SIG-M5 treated with dmso at 0.1 percent for 504 hours (cell line): ENCODE data around the gene CNIH1.

Source experiments
- DNase-seq: peaks from one replicate; lab custom pipeline; 2025; ENCODE audit not compliant: unreplicated experiment; lab: John Stamatoyannopoulos, UW

CNIH1 gene

GRCh38 chr14:54440873-54441868, at the start of gene CNIH1:
CNIH1 (minus strand) TSS chr14:54441374; CDS start chr14:54441327, 47 bp downstream.
- peak; percentile 88 for DNase-seq

- DNase-seq = peak; percentile 14
These were observed 49.4 kb upstream of the CNIH1 start for GRCh38 chr14:54490445-54491175.

- DNase-seq = no peak
These were observed 48.7 kb upstream of the CNIH1 start for GRCh38 chr14:54489731-54490444.

- DNase-seq = peak; percentile 44
These were observed 48.1 kb upstream of the CNIH1 start for GRCh38 chr14:54489318-54489683.

GRCh38 chr14:54488646-54489317, 47.6 kb upstream of the CNIH1 start, which contains the start of gene GMFB:
GMFB (minus strand) TSS chr14:54488980; CDS start chr14:54488927, 53 bp downstream.
- peak; percentile 85 for DNase-seq

- no peak for DNase-seq
These were observed 47.1 kb upstream of the CNIH1 start for GRCh38 chr14:54488318-54488645.

- DNase-seq = no peak
These were observed 46.6 kb upstream of the CNIH1 start for GRCh38 chr14:54487771-54488170.

- no peak for DNase-seq
These were observed 45.5 kb upstream of the CNIH1 start for GRCh38 chr14:54486685-54487084.

- DNase-seq = no peak
These were observed 42.7 kb upstream of the CNIH1 start for GRCh38 chr14:54483846-54484245.

- no peak for DNase-seq
These were observed 42.0 kb upstream of the CNIH1 start for GRCh38 chr14:54483073-54483745.

- no peak for DNase-seq
These were observed 40.5 kb upstream of the CNIH1 start for GRCh38 chr14:54481695-54482094.

GRCh38 chr14:54480830-54481562, 39.8 kb upstream of the CNIH1 start:
- DNase-seq = peak; percentile 9

- DNase-seq = no peak
These were observed 37.6 kb upstream of the CNIH1 start for GRCh38 chr14:54478636-54479215.

- no peak for DNase-seq
These were observed 34.7 kb upstream of the CNIH1 start for GRCh38 chr14:54475911-54476310.

GRCh38 chr14:54475187-54475899, 34.2 kb upstream of the CNIH1 start:
- DNase-seq = no peak

- DNase-seq = no peak
These were observed 33.1 kb upstream of the CNIH1 start for GRCh38 chr14:54474232-54474793.

GRCh38 chr14:54472315-54472714, 31.1 kb upstream of the CNIH1 start:
- no peak for DNase-seq

- no peak for DNase-seq
These were observed 30.5 kb upstream of the CNIH1 start for GRCh38 chr14:54471641-54472040.
